Stimulated activated CD4-positive, alpha-beta T cell treated with anti-CD3 and anti-CD28 coated beads, TNF-alpha, amount 100 ng/mL, for 24 hours (primary cell): ENCODE results near the gene NKX2-4.
"Not testable (repeated sequence)": the region's sequence is repeated elsewhere in the genome, so short reads cannot be mapped to it uniquely, and the experiment has no call there.

Experiments
- DNase-seq, 3 experiments: peaks; one replicate each; pipeline ENCODE4 v3.0.0-alpha.2; 2020; ENCODE audit warnings: low read depth in 3 of 3

NKX2-4 gene

DNA sequence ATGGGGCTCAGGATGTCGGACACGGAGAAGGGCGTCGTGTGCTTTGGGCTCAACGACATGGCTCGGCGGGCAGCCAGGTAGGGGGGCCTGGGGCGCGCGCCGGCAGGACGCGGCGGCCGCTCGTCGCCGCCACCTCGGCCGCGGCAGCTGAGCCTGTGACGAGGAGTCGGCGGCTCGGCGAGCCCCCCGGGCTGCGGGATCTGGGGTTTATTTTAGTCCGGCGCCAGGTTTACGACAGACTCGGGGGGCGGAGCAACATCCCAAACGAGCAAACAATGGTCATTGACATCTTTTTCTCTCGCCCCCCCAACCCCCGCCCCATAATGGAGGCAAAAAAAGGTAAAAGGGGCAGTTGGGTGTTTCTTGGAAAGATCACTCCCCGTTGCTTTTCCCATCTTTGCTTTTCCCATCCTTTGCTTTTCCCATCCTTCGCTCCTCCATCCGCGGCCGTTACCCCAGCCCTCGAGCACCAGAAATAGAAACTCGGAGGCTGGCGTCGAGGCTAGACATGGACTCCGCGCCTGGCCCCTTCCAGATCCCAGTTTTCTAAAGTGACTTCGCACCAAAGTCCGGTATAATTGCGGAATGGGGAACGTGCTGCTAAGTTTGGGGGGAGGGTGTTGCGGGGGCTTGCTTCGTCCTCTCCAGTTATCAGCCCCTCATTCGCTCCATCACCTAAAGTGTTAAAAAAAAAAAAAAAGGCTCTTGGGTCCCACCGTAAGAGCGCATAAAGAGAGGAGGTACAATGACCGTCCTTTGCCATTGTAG is at the start of gene NKX2-4:
Gene NKX2-4, minus strand, starts transcription at position 186 of the 768 bp plus-strand sequence. Its CDS starts 127 bp downstream, at position 59.
- no peak for DNase-seq

DNA sequence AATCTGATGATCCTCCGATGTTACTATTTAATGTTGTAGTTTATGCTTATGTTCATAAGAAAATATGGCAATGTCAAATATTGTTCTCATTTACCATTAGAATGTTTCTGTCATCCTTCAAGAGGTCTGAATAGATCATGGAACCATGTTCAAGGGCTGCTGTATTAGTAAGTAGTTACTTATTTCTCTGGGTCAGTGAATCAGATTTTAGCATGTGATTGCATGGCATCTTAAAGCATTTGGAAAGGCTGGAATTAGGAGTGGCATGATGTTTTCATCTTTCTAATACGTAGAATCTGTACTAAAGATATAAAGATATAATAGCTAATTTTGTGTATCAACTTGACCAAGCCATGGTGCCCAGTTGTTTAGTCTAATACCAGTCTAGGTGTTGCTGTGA is 40.5 kb upstream of the NKX2-4 start:
- no peak for DNase-seq

DNA sequence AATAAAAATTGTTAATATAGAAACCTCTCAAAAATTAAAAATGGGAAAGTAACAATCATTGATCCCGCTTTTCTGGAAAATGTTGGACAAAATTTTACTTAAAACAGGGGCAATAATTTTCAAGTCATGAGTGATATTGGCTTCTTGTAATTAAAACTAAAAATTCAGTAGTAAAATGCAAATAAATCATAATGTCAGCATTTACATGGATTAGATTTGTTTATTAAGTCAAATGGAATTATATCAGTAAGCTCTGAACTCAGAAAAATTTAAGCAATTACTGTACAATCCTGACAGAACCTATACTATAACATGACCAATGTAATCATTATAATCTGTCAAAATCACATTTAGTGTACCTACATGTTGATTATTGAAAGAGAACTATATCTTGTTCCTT is 39.9 kb upstream of the NKX2-4 start:
- DNase-seq, result no peak

DNA sequence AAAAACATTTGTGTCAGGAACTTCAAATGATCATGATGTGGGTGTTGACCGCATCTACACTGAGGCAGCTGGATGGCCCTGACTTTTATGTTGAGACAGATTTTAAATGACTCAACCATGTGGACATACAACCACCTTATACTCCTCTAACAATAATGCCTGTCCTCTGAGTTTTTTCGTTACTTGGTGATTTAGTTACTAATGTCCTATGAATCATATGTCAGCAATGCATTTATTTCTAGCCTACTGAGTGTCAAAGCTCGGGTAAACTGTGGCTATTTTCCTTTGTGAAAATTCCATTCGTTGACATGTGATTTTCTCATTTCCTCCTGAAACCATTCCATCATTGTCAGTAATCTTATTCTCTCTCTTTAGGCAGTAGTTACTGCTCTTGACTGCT is 38.9 kb upstream of the NKX2-4 start:
- no peak for DNase-seq

DNA sequence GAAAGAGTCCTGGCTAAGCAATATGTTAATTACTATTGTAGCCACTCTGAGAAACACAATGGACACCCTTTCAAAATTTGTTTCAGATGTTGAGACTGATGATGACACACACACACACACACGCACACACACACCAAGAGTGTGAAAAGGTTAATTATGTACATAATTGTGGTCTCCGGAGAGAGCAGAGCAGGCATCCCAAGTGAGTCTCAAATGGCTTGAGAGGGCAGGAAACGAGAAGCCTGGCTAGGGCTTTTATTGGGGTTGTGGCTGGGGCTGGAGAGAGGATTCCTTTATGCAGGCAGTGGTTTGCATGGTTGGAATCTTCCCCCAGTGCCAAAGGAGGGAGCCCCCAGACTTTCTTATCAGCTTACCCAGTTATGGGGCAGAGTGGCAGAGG is 38.2 kb upstream of the NKX2-4 start:
- DNase-seq, result no peak

DNA sequence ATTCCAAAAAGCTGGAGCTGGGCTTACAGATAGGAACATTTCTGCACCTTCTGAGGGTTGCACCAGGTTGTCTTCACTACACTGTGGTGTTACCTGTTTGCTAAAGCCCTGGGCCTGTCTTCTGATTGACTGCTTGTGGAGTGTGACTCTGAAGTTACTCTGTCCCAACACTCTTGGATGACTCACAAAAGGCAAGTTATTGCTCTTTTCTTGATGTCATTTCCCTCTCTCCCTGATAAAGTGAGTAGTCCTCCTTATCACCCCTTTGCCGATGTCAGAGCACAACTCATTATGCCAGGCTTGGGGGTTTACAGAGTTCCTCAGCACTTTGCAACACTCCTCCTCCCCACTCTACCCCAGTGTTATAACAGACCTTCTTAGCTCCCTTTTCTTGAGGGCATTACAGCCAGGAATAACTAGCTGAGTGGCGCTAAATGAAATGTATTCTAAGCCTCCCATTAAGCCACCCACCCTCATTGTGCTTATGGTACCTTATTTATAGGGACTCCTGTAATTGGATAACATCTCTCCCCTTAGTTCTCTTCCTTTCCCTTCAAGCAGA is 36.1 kb upstream of the NKX2-4 start:
- no peak for DNase-seq

DNA sequence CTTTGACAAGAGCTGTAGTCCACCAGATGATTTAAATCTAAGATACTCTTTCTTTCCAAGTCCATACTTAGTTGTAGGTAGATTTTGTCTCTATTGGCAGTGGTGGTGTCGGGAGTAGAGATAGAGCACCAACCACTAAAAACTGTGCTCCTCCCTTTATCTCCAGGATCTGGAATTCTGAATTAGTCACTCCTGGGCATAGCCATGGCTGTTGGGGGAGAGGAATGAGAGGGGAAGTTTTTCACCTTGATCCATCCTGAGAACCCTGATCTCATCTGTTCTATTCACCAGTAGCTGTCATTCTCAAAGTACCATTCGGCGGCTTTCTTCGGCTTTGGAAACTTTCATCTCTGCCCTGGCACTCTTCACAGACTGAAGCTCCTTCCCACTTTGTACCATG is 35.6 kb upstream of the NKX2-4 start:
- no peak for DNase-seq

DNA sequence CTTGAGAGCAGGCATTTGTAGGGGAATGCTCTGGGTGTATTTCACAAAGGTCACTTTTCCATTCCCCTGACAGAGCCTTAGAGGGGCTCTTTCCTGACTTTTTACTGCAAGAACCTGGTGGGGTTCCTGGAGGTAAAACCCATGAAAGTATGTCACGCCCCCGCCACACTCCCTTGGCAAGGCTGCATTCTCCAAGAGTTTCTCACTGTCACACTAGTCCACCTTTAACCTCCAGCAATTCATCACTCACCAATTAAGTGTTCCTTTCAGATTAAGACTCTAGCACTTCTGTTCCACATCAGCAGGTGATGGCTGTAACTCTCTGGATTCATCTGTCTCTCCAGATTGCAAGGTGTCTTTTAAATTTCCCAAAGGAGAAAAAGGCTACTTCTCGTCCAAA is 32.7 kb upstream of the NKX2-4 start:
- DNase-seq, result no peak

DNA sequence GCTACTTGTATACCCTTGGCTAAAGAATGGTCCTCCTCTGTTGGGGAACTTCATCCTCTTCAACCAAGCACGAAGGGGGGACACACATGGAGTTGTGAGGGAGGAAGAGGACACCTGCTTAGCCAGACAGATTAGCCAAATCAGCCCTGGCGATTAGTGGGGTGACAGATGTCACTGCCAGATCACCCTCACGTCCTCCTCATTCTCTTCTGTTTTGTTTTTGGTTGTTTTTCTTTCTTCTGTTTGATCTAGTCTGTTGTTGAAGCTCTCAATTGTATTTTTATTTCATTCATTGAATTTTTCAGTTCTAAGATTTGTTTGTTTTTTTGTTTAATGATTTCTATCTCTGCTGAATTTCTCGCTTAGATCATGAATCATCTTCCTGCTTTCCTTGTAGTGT is 27.5 kb upstream of the NKX2-4 start:
- DNase-seq, result no peak

DNA sequence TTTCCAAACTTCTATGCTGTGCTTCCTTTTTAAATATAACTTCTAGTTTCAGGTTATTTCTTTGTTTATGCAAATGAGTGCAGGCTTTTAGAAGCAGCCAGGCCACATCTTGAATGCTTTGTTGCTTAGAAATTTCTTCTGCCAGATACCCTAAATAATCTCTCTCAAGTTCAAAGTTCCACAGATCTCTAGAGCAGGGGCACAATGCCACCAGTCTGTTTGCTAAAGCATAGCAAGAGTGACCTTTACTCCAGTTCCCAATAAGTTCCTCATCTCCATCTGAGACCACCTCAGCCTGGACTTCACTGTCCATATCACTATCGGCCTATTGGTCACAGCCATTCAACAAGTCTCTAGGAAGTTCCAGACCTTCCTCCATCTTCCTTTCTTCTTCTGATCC is 26.4 kb upstream of the NKX2-4 start:
- DNase-seq, result not testable (repeated sequence)

DNA sequence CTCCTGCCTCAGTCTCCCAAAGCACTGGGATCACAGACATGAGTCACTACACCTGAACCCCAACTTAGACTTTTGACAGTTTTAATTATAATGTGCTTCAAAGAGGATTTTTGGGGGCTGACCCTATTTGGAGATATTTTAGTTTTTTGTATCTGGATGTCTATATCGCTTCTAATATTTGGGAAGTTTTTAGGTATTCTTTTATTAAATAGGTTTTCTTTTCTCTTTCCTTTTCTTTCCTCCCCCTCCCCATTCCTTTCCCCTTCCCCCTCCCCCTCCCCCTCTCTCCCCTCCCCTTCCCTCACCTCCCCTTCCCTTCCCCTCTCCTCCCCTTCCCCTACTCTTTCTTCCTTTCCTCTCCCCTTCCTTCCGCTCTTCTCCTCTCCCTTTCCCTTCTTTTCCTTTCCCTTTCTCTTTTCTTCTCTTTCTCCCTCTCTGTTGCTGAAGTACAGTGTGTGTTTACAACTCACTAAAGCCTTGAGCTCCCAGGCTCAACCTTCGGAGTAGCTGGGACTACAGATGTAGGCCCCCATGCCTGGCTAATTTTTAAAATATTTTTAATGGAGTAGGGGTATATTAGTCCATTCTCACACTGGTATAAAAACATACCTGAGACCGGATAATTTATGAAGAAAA is 24.4 kb upstream of the NKX2-4 start:
- no peak for DNase-seq

DNA sequence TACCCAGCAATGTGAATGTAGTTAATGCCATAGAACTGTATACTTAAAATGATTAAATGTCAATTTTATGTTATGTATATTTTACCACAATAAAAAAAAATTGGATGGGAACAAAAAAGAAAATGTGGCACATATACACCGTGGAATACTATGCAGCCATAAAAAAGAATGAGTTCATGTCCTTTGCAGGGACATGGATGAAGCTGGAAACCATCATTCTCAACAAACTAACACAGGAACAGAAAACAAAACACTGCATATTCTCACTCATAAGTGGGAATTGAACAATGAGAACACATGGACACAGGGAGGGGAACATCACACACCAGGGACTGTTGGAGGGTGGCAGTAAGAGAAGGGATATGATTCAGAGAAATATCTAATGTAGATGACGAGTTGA is 21.8 kb upstream of the NKX2-4 start:
- not testable (repeated sequence) for DNase-seq

DNA sequence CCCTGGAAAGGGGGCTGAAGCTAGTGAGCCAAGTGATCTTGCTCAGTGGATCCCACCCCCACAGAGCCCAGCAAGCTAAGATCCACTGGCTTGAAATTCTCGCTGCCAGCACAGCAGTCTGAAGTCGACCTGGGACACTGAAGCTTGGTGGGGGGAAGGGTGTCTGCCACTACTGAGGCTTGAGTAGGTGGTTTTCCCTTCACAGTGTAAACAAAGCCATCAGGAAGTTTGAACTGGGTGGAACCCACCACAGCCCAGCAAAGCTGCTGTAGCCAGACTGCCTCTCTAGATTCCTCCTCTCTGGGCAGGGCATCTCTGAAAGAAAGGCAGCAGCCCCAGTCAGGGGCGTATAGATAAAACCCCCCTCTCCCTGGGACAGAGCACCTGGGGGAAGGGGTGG is 16.7 kb upstream of the NKX2-4 start:
- DNase-seq, result not testable (repeated sequence)

DNA sequence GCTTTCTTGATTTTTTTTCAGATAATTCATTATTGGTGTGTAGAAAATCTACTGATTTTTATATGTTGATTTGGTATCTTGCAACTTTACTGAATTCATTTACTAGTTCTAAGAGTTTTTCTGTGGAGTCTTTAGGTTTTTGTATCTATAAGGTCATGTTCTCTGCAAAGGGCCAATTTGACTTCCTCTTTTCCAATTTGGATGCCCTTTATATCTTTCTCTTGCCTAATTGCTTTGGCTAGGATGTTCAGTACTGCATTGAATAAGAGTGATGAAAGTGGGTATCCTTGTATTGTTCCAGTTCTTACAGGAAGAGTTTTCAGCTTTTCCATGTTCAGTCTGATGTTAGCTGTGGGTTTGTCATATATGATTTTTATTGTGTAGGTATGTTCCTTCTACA is 14.4 kb upstream of the NKX2-4 start:
- DNase-seq, result no peak

DNA sequence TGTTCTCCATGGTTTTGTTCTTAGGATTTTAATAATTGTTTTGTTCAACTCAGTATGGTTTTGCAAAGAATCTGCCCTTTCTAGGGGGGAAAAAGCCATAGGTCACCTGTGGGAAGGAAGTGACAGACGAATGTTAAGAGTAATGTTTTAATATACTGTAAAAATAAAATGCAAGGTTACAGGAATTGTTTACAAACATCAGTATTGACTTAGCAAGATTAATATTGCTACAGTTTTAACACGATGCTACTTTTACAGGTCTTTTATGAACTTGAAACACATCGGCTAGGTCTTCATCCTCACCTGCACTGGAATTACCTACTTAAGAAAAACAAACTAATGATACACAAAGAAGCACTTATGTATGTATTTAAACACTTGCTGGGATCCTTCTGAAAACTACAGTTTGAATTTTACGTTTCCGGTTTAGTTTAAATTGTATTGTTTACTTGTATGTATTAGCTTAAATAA is 1.7 kb upstream of the NKX2-4 start:
- DNase-seq, result no peak

DNA sequence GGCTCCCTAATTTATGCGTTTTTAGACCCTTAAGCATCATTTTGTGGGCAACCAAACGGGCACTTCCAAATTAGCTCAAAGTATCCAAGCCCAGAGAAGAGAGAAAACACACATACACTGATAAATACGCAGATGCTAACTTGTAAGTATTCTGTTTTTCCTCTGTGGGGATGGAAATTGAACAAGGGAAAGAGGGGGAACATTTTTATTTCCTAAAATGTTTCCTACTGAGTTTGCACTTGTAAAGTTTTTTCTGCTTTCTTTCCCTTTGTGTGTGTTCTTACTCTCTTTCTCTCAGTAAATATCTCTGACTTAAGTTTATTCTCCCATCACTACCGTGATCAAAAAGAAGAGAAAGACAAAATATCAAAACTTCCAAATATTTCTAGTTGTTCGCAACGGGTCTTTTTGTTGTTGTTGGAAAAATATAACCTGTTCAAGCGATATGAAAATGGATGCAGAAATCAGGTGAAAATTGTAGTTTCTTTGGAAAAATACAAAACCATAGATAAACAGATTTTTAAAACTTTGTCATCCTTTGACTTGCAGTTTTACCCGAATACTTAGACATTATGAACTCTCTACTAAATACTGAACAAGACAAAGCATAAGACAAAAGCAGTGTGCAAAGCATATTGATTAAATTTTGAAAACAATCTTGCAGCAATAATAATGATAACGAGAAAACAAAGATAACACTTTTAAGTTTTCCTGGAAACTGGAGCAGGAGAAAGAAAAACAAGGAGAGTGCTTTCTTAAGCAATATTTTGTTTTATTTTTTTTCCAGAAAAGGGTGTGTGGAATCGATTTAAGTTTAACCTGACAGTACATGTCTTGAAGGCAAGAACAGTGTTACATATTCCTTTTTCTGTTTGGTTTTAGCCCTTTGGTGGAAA is 1.0 kb upstream of the NKX2-4 start:
- DNase-seq, result no peak

DNA sequence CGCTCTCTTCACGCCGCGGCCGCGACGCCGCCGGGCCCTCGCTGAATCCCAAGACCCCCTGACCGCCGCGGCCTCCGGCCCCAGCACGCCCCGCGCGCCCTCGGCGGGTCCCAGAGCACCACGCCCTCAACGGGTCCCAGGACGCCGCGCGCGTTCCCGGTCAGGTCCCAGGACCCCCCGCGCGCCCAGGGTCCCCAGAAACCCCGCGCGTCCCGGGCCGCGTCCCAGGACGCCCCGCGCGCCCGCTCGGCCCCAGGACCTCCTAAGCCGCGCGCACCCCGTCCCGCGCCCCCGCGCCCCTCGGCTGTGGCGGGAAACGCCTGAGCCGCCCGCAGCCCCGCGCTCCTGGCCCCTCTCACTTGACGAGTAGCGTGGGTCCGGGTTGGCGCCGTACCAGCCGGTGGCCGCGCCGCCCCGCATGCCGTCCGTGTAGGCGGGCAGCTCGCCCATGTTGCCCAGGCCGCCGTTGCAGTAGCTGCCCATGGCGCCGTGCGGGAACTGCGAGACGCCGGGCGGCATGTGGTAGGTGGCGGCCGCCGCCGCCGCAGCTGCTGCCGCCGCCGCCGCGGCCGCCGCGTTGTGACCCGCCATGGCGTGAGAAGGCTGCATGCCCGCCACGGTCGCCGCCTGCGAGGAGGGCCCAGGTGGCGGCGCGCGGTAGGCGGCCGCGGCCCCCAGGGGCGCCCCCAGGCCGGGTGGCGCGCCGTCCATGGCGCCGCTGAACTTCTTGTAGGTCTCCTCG is 556 bp downstream of the NKX2-4 start:
- no peak for DNase-seq

DNA sequence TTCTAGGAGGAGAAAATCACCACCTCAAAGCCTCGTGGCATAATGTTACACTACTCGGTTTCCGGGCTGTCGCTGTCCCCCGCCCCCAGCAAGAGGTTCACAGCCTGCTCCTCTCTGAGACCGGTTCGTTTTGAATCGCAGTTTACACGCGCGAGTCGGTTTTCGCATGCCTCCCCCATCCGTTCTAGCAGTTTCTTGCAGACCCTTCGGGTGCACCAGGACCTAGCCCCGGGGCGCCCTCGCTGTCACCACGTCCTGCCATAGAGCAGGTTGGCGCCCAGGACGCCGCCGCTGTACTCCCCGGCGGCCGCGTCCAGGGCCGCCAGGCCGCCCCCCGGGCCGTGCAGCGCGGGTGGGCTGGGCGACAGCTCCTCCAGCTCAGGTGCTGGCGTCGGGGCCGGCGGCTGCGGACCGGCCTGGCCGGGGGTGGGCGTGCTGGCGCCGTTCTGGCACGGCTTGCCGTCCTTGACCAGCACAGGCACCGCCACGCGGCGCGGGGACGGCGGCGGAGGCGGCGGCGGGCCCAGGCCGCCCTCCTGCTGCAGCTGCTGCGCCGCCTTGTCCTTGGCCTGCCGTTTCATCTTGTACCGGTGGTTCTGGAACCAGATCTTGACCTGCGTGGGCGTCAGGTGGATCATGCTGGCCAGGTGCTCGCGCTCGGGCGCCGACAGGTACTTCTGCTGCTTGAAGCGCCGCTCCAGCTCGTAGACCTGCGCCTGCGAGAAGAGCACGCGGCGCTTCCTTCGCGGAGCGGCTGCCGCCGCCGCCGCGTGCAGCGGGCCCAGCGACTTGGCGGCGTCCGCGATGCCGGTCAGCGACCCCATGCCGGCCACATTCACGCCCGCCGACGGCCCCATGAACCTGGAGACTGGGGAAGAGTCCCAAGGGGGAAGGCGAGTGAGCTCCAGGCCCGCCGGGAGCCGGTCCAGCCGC is 1.4 kb downstream of the NKX2-4 start:
- DNase-seq, result peak in 1 of 3 experiments; percentile 30

DNA sequence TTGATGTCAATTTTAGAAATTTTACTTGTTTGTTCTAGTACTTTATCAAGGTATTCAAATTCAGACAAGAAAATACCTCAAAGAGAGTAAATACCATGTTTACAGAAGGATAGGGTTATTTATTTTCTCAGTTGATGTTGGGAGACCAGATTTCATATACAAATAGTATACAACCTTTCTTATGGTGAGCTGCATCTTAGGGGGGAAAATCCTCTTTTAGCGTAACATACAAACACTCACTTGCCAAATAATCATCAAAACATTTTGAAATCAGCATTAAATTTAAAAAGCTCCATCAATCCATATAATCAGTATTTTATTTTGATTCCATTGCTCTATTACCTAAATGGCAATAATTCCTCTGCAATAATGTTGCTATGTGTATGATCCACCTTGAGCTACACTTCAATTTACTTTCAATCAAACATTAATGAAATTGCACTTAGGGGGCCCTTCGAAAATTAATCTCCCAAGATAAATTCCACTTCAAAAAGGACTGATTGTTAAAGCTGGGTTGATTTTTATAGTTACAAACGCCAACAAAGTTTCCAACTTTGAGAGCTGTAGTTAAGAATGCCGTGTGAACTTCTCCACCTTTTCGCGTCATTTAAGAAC is 2.2 kb downstream of the NKX2-4 start:
- DNase-seq, result no peak

DNA sequence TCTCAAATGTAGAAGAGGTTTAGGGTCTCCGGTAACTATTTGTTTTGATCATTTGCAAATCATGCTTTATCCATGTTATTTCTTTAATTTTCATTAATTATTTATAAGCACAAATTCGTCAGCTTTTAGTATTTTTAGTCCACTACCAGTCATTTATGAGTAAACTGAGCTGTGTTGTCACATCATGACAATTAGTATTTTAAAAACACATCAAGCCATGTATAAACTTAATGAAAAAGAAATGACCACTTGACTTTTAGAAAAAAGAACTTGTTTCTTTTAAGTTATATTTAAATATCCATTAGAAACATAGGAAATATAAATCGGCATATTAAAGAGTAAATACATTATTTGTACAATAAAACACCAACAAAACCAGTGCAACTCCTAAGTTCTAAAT is 2.8 kb downstream of the NKX2-4 start:
- DNase-seq, result no peak
